T-cell (primary cell): ENCODE results near the gene TXNDC8. TPM values are rescaled to one million over a fixed set of nuclear protein-coding genes. Genes with fewer than 3 reads are reported as not detected.

Source experiments
- ATAC-seq, 4 experiments: fragments of 200-7000 bp in 3 of 4; fragments of 150-1000 bp in 1 of 4; cut with Tn5 transposase; replicated peaks in 1 of 4; 1 replicate in 3 of 4; 2 replicates in 1 of 4; pipeline ENCODE4 v1.10.0; 2021; ENCODE audit warnings: moderate library complexity in 3 of 4, mild to moderate bottlenecking in 2 of 4, moderate number of reproducible peaks in 1 of 4
- CTCF ChIA-PET, 2 donors: fragments of 300-600 bp; sonication (Branson Sonifier 250); formaldehyde crosslinking; loops; one replicate each; lab custom pipeline; 2022; ENCODE audit warnings: antibody characterized with exemption in 2 of 2; lab: Charles Lee
- POLR2A ChIA-PET, 2 donors: fragments of 300-600 bp; sonication (Branson Sonifier 250); formaldehyde crosslinking; loops; one replicate each; lab custom pipeline; 2022; ENCODE audit warnings: antibody characterized with exemption in 2 of 2; lab: Charles Lee
- DNase-seq, 35 experiments: peaks; one replicate each; pipeline versions ENCODE4 v3.0.0 to v3.0.0-alpha.2; 2013 to 2023
- H3K27ac ChIP-seq: one replicate; pipeline ENCODE4 v1.5.1; 2013; ENCODE audit warnings: low read length
- H3K27me3 ChIP-seq, 2 experiments: replicated peaks in 1 of 2; 1 replicate in 1 of 2; 2 replicates in 1 of 2; pipeline versions ENCODE4 v1.6.1 to v1.7.0; 2013; ENCODE audit warnings: low read length in 1 of 2, mixed read lengths in 1 of 2; ENCODE audit not compliant: control insufficient read depth in 2 of 2, insufficient read depth in 2 of 2; ENCODE audit errors: extremely low read depth in 1 of 2
- H3K36me3 ChIP-seq, 2 donors: 1 replicate in 1 of 2; 2 replicates in 1 of 2; pipeline versions ENCODE4 v1.6.1 to v1.7.0; 2013; ENCODE audit warnings: low read length in 1 of 2; ENCODE audit not compliant: control insufficient read depth in 2 of 2, insufficient read depth in 1 of 2; ENCODE audit errors: extremely low read depth in 1 of 2
- H3K4me1 ChIP-seq, 2 experiments: 1 replicate in 1 of 2; 2 replicates in 1 of 2; pipeline versions ENCODE4 v1.6.1 to v1.7.0; 2013; ENCODE audit warnings: low read length in 2 of 2, mixed read lengths in 1 of 2; ENCODE audit not compliant: insufficient read depth in 2 of 2, control insufficient read depth in 1 of 2; ENCODE audit errors: extremely low read depth in 1 of 2
- H3K4me3 ChIP-seq, 2 donors: 1 replicate in 1 of 2; 2 replicates in 1 of 2; pipeline versions ENCODE4 v1.5.1 to v1.7.0; 2013; ENCODE audit warnings: mild to moderate bottlenecking in 2 of 2, low read length in 1 of 2, moderate library complexity in 1 of 2; ENCODE audit not compliant: control insufficient read depth in 1 of 2; ENCODE audit errors: extremely low read depth in 1 of 2
- H3K9me3 ChIP-seq: 2 replicates; pipeline ENCODE4 v1.7.0; 2013
- H3K27ac Mint-ChIP-seq, 2 donors: one replicate each; pipeline ENCODE4 v1.8.0; 2020 to 2021; ENCODE audit warnings: mild to moderate bottlenecking in 2 of 2, mixed read lengths in 2 of 2
- H3K27me3 Mint-ChIP-seq, 2 donors: one replicate each; pipeline ENCODE4 v1.8.0; 2021 to 2022; ENCODE audit warnings: mixed read lengths in 2 of 2
- H3K36me3 Mint-ChIP-seq: one replicate; pipeline ENCODE4 v1.8.0; 2021; ENCODE audit warnings: mixed read lengths
- H3K4me1 Mint-ChIP-seq, 3 donors: one replicate each; pipeline ENCODE4 v1.8.0; 2020 to 2022; ENCODE audit warnings: mixed read lengths in 3 of 3, mild to moderate bottlenecking in 1 of 3
- H3K4me3 Mint-ChIP-seq, 3 donors: one replicate each; pipeline ENCODE4 v1.8.0; 2020 to 2022; ENCODE audit warnings: mild to moderate bottlenecking in 3 of 3, mixed read lengths in 3 of 3, moderate library complexity in 3 of 3
- H3K9me3 Mint-ChIP-seq, 3 donors: one replicate each; pipeline ENCODE4 v1.8.0; 2020 to 2022; ENCODE audit warnings: mixed read lengths in 3 of 3
- WGBS: methylation state at CpG from one replicate; pipeline ENCODE4 v1.1.5; 2013; ENCODE audit warnings: missing lambda C conversion rate; ENCODE audit not compliant: insufficient coverage; 5-methylcytosine and 5-hydroxymethylcytosine counted together
- total RNA-seq, 35 experiments: library from RNA in 6 of 35; stranded (reverse) in 6 of 35; fragments of 120-200 nt in 1 of 35; gene quantifications; one replicate each; pipeline versions ENCODE4 v1.2.1 to v1.2.4 and lab custom pipeline; 2013 to 2026

Gene TXNDC8
- total RNA-seq, 5 donors from 2014 or later (not counting 1 experiment from before 2014, with no cell fraction given), result not detected

- Histone ChIP-seq H3K4me1 (no peaks in the 10 kb centered on the region), H3K27ac (no peak overlapping the region), H3K9me3 (no peaks in the 10 kb centered on the region), H3K27me3 (no peaks in the 10 kb centered on the region), H3K4me3 (no peak overlapping the region), H3K36me3 (no peaks in the 10 kb centered on the region)
- WGBS, result no CpG with 5 or more reads among the region's 1 CpG
- no peaks in the 10 kb centered on the region for H3K9me3 Mint-ChIP-seq
- H3K27me3 Mint-ChIP-seq, result peaks cover 0 to 9% of the 10 kb centered on the region in 2 donors
- ATAC-seq, result no peak
- no peaks in the 10 kb centered on the region for H3K36me3 Mint-ChIP-seq
- H3K4me3 Mint-ChIP-seq, result no peak overlapping the region
- no peaks in the 10 kb centered on the region for H3K4me1 Mint-ChIP-seq
- ChIA-PET POLR2A (no interaction called here), CTCF (no interaction called here)
- no peak overlapping the region for H3K27ac Mint-ChIP-seq
- no peak for DNase-seq
These were observed 47.7 kb downstream of the TXNDC8 start for GRCh38 chr9:110290001-110290400.

DNA sequence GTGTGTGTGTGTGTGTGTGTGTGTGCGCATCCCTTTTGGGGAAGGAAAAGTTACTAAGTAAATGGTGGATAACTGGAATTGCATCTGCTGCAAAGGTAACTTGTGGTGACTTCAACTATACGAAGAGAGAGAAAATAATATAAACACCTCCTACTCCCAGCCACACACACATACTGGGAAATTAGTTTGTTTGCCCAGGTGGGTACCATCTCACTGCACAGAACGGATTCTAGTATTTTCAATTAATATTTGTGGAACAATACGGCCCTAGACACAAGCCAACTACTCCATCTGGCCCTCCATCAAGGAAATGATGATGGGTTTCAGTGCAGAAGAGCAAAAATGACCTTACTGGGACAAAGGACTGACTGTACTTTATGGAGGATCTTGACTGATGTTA is 49.2 kb downstream of the TXNDC8 start:
- no peaks in the 10 kb centered on the region for H3K9me3 ChIP-seq
- no peaks in the 10 kb centered on the region for H3K4me1 ChIP-seq
- POLR2A ChIA-PET, result no interaction called here
- H3K9me3 Mint-ChIP-seq, result no peaks in the 10 kb centered on the region
- H3K4me3 Mint-ChIP-seq, result no peak overlapping the region
- no peak for ATAC-seq
- H3K36me3 Mint-ChIP-seq, result no peaks in the 10 kb centered on the region
- H3K36me3 ChIP-seq, result no peaks in the 10 kb centered on the region
- H3K27ac ChIP-seq, result no peak overlapping the region
- no peaks in the 10 kb centered on the region for H3K27me3 ChIP-seq
- WGBS, result no CpG with 5 or more reads among the region's 4 CpGs
- no peaks in the 10 kb centered on the region for H3K4me1 Mint-ChIP-seq
- H3K4me3 ChIP-seq, result no peak overlapping the region
- peaks cover 0 to 4% of the 10 kb centered on the region in 2 donors for H3K27me3 Mint-ChIP-seq
- DNase-seq, result no peak
- H3K27ac Mint-ChIP-seq, result no peak overlapping the region
- CTCF ChIA-PET, result no interaction called here

GRCh38 chr9:110287289-110287680 is 50.4 kb downstream of the TXNDC8 start:
- H3K9me3 ChIP-seq, result no peaks in the 10 kb centered on the region
- ChIA-PET CTCF (no interaction called here), POLR2A (no interaction called here)
- Mint-ChIP-seq H3K27ac (no peak overlapping the region), H3K36me3 (no peaks in the 10 kb centered on the region), H3K27me3 (peaks cover 3 to 5% of the 10 kb centered on the region in 2 donors), H3K4me3 (no peak overlapping the region), H3K4me1 (no peaks in the 10 kb centered on the region), H3K9me3 (no peaks in the 10 kb centered on the region)
- no peaks in the 10 kb centered on the region for H3K36me3 ChIP-seq
- WGBS, result no CpG with 5 or more reads among the region's 6 CpGs
- no peak overlapping the region for H3K27ac ChIP-seq
- DNase-seq (no peak), ATAC-seq (no peak)
- no peak overlapping the region for H3K4me3 ChIP-seq
- no peaks in the 10 kb centered on the region for H3K4me1 ChIP-seq
- peaks cover 0 to 6% of the 10 kb centered on the region in 2 experiments for H3K27me3 ChIP-seq

GRCh38 chr9:110284211-110284844 is 53.3 kb downstream of the TXNDC8 start:
- no peak for ATAC-seq
- ChIA-PET CTCF (interaction anchor here in 1 of 2 donors (0.6 to 0.7 kb wide), 2 partner anchors 12 to 149 kb away, joined by 3 to 5 read pairs; no protein-coding TSS in a partner anchor), POLR2A (no interaction called here)
- Mint-ChIP-seq H3K36me3 (no peaks in the 10 kb centered on the region), H3K4me1 (no peaks in the 10 kb centered on the region), H3K4me3 (no peak overlapping the region), H3K27ac (no peak overlapping the region), H3K9me3 (no peaks in the 10 kb centered on the region), H3K27me3 (peaks cover 6 to 7% of the 10 kb centered on the region in 2 donors)
- Histone ChIP-seq H3K27ac (no peak overlapping the region), H3K9me3 (no peaks in the 10 kb centered on the region), H3K36me3 (no peaks in the 10 kb centered on the region), H3K27me3 (peaks cover 0 to 9% of the 10 kb centered on the region in 2 experiments), H3K4me1 (no peaks in the 10 kb centered on the region), H3K4me3 (no peak overlapping the region)
- WGBS, result 90% methylated on average over 2 of the region's 6 CpGs
- no peak for DNase-seq

GRCh38 chr9:110283751-110284150 is 53.9 kb downstream of the TXNDC8 start:
- no peak overlapping the region for H3K4me3 ChIP-seq
- H3K27ac Mint-ChIP-seq, result no peak overlapping the region
- WGBS, result no CpG with 5 or more reads among the region's 1 CpG
- peaks cover 0 to 9% of the 10 kb centered on the region in 2 experiments for H3K27me3 ChIP-seq
- no peaks in the 10 kb centered on the region for H3K9me3 Mint-ChIP-seq
- ChIA-PET CTCF (interaction anchor here in 1 of 2 donors (0.6 to 0.7 kb wide), 2 partner anchors 12 to 149 kb away, joined by 3 to 5 read pairs; no protein-coding TSS in a partner anchor), POLR2A (no interaction called here)
- no peaks in the 10 kb centered on the region for H3K36me3 Mint-ChIP-seq
- ATAC-seq, result no peak
- H3K36me3 ChIP-seq, result no peaks in the 10 kb centered on the region
- H3K4me3 Mint-ChIP-seq, result no peak overlapping the region
- H3K9me3 ChIP-seq, result no peaks in the 10 kb centered on the region
- H3K27ac ChIP-seq, result no peak overlapping the region
- DNase-seq, result no peak
- no peaks in the 10 kb centered on the region for H3K4me1 Mint-ChIP-seq
- peaks cover 7 to 9% of the 10 kb centered on the region in 2 donors for H3K27me3 Mint-ChIP-seq
- no peaks in the 10 kb centered on the region for H3K4me1 ChIP-seq

DNA sequence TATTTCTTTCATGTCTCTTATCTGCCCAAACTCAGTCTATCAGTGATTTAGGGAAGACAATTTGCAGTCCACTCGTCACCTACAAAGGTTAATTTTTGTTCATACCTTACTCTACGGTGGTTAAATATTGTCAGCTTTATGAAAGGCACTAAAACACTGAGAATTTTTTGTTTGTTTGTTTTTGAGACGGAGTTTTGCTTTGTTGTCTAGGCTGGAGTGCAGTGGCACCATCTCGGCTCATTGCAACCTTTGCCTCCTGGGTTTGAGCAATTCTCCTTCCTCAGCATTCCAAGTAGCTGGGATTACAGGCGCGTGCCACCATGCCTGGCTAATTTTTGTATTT is 55.0 kb downstream of the TXNDC8 start:
- WGBS, result 100% methylated on average over 3 of the region's 6 CpGs
- H3K4me1 ChIP-seq, result no peaks in the 10 kb centered on the region
- CTCF ChIA-PET, result no interaction called here

More for the DNA sequence above, 55.0 kb downstream of the TXNDC8 start:
- Mint-ChIP-seq H3K4me3 (no peak overlapping the region), H3K9me3 (no peaks in the 10 kb centered on the region), H3K27me3 (peaks cover 7 to 9% of the 10 kb centered on the region in 2 donors), H3K4me1 (no peaks in the 10 kb centered on the region), H3K27ac (no peak overlapping the region), H3K36me3 (no peaks in the 10 kb centered on the region)
- DNase-seq (no peak), ATAC-seq (no peak)
- no peaks in the 10 kb centered on the region for H3K9me3 ChIP-seq
- H3K27ac ChIP-seq, result no peak overlapping the region
- POLR2A ChIA-PET, result no interaction called here
- H3K27me3 ChIP-seq, result peaks cover 0 to 12% of the 10 kb centered on the region in 2 experiments
- no peak overlapping the region for H3K4me3 ChIP-seq
- H3K36me3 ChIP-seq, result no peaks in the 10 kb centered on the region
